HFF-Myc (cell line): ENCODE data around the gene SMARCA2.

ENCODE experiments used
- DNase-seq: peaks from one replicate; pipeline ENCODE4 v3.0.0-alpha.2; 2011; ENCODE audit warnings: low read depth; ENCODE audit errors: extremely low read depth
- H3K4me3 ChIP-seq: replicated peaks from 2 replicates; pipeline ENCODE4 v1.5.1; 2011; ENCODE audit warnings: low read depth, mild to moderate bottlenecking, control low read depth, low read length
- TF ChIP-seq, protein P1 (sequence below): IDR thresholded peaks from 2 replicates; pipeline ENCODE4 v1.5.1; 2012; ENCODE audit warnings: mild to moderate bottlenecking, low read depth, low read length, control low read depth; ENCODE audit errors: missing control alignments

The SMARCA2 gene

DNA sequence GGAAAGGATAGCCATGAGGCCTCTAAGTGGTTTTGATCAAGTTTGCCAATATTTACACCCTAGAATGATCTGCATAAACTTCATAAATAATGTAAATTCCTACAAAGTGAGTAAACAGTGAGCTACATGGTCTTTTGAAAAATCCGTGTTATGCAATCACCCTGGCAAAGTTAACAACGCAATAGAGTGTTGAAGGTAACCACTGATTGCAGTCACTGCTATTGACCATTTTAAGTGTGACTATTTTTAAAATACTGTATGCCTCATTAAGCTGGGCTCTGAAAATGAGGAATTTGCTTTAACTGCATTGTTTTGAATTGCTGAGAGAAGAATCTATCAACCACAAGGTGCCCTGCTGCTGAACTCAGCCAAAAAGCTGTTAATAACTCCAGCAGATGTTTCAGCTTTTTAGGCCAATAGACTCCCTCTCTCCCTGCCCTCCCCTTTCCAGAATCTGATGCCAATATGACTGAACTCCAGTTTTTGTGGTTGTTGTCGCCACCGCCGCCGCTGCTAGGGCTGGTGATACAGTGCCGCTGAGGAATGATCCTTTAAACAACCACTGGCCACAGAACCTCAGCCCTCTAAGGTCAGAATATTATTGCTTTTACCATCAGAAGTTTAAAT is 35.3 kb upstream of the SMARCA2 start:
- H3K4me3 ChIP-seq, result no peak overlapping the region
- TF ChIP-seq, protein P1, sequence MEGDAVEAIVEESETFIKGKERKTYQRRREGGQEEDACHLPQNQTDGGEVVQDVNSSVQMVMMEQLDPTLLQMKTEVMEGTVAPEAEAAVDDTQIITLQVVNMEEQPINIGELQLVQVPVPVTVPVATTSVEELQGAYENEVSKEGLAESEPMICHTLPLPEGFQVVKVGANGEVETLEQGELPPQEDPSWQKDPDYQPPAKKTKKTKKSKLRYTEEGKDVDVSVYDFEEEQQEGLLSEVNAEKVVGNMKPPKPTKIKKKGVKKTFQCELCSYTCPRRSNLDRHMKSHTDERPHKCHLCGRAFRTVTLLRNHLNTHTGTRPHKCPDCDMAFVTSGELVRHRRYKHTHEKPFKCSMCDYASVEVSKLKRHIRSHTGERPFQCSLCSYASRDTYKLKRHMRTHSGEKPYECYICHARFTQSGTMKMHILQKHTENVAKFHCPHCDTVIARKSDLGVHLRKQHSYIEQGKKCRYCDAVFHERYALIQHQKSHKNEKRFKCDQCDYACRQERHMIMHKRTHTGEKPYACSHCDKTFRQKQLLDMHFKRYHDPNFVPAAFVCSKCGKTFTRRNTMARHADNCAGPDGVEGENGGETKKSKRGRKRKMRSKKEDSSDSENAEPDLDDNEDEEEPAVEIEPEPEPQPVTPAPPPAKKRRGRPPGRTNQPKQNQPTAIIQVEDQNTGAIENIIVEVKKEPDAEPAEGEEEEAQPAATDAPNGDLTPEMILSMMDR, result no peak
- DNase-seq, result peak; percentile 63

DNA sequence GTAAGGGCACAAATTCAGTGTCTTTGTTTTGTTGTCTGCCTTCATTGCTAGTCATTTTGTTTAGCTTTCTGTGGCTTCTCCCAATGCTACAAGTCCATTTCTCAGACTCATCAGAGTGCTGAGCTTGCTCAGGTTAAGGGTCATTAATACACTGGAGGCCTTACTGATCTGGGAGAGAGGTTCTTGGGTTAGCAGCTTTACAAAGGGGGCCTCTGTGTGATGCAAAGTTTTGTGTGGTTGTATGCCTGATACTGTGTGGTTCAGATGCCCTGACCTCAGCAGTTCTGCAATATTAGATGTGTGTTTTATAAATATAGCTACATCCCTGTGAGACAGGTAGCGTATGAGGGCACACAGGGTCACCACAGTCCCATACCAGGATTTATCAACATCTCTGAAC is 34.8 kb upstream of the SMARCA2 start:
- TF ChIP-seq, protein P1, result no peak
- DNase-seq, result no peak
- H3K4me3 ChIP-seq, result no peak overlapping the region

DNA sequence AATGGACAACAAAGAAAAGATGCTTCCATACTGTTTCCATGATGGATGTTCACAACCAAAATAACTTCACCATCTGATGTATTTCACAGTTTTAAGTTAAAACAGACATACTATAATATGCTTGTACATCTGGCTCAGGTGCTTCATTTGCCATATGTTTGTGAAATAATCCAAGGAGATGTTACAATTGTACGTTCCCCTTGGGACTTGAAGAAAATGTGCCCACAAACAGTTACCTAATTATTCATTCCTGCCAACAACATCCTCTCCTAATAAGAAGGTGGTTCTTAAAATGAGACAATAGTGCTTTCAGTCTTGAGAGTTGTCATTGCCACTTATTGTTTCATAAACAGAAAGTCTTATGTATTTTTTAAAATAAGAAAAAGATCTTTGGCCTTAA is 33.1 kb upstream of the SMARCA2 start:
- no peak overlapping the region for H3K4me3 ChIP-seq
- TF ChIP-seq, protein P1, result no peak
- DNase-seq, result no peak

DNA sequence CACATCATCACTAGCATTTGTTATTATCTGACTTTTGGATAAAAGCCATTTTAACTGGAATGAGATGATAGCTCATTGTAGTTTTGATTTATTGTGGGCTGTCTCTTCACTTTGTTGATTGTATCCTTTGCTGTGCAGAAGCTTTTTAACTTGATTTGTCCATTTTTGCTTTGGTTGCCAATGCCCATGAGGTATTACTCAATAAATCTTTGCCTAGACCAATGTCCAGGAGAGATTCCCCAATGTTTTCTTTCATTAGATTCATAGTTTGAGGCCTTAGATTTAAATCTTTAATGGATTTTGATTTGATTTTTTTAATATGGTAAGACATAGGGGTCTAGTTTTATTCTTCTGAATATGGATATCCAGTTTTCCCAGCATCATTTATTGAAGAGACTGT is 28.8 kb upstream of the SMARCA2 start:
- no peak for DNase-seq
- TF ChIP-seq, protein P1, result no peak
- H3K4me3 ChIP-seq, result no peak overlapping the region

DNA sequence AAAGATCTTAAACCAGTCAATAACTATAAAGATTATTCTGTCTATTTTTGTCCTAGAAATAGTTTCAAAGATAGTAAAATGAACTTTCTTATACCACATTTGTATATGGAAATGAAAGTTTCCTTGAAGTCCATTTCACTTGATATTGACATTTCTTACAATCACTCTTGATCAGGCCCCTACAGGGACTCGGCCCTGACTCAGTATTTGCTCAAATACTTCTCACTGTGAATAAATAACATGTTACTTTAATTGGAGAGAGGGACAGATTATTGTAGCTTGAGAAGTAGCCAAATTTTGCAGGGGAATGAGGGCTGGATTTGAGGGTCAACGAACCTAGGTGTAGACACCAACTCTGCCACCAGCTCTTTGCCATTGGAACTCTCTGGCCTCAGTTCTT is 25.6 kb upstream of the SMARCA2 start:
- no peak overlapping the region for H3K4me3 ChIP-seq
- TF ChIP-seq, protein P1, result no peak
- DNase-seq, result no peak

DNA sequence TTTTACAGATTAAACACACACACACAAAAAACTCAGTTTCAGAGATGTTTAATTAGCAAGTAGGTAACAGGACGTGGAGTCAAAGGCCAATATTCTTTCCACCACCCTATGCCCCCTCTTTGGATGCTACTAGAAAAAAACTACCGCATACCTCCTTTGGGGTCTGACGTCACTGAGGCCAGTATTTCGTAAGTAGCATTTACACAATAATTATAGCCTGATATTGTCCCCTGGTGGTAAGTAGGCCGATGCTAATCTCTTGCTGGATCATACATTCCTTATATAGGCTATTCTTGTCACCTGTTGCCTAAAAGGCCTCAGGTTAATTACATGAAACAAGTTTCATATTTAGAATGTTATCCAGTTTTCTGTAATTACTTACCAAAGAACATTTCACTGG is 21.0 kb upstream of the SMARCA2 start:
- H3K4me3 ChIP-seq, result no peak overlapping the region
- no peak for DNase-seq
- TF ChIP-seq, protein P1, result no peak

DNA sequence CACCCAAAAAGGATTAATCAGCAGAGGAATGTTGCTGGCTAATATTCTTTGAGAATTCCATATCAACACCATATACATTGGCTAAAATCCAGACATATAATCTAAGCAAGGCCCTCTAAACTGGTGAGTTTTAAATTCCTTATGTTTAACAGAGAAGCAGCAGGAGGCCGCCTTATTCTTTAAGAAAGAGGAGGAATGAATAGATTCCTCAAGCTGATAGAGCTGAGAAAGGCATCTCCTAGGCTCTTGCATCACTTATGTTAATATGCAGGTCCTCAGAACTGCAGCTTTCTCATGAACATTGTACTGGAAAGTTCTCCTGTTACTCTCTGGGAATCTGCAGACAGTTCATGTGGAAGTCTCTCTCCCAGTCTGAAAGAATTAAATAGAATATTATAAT is 20.1 kb upstream of the SMARCA2 start:
- no peak overlapping the region for H3K4me3 ChIP-seq
- DNase-seq, result no peak
- TF ChIP-seq, protein P1, result no peak
